ENCODE results near the gene TFCP2L1. TPM values are rescaled to one million over a fixed set of nuclear protein-coding genes. Genes with fewer than 3 reads are reported as not detected.

Gene TFCP2L1
- total and polyA plus RNA-seq, 4 donors = 0.06 to 1.5 (median 0.36) TPM

- 73% methylated on average over 6 of the region's 6 CpGs for WGBS
- no peaks in the 10 kb centered on the region for H3K27me3 ChIP-seq (ENCODE audit: control insufficient read depth in 4 of 4, insufficient read depth in 4 of 4, low read length in 3 of 4)
- no peaks in the 10 kb centered on the region for H3K36me3 ChIP-seq (ENCODE audit: control insufficient read depth in 4 of 4, insufficient read depth in 3 of 4, low read depth in 1 of 4, low read length in 3 of 4)
- no peak overlapping the region for H3K27ac ChIP-seq (ENCODE audit: low read depth in 1 of 2, low read length in 2 of 2)
- no peak for DNase-seq (ENCODE audit: low spot score)
- H3K4me3 ChIP-seq (ENCODE audit: low read depth in 1 of 3, low read length in 3 of 3) = no peak overlapping the region
- no peaks in the 10 kb centered on the region for H3K9me3 ChIP-seq (ENCODE audit: control insufficient read depth in 4 of 4, low read length in 3 of 4)
- no peaks in the 10 kb centered on the region for H3K4me1 ChIP-seq (ENCODE audit: control insufficient read depth in 4 of 4, insufficient read depth in 4 of 4, low read length in 3 of 4)
- TF ChIP-seq MAX (IDR thresholded peaks at IDR 0.05) = no peak
- no peak for TF ChIP-seq ATF3 (IDR thresholded peaks at IDR 0.05)
- TF ChIP-seq JUND (IDR thresholded peaks at IDR 0.05) = no peak
- TF ChIP-seq YY1 (IDR thresholded peaks at IDR 0.05) = no peak
- no peak for TF ChIP-seq SP1 (IDR thresholded peaks at IDR 0.05)
- TF ChIP-seq CTCF (IDR thresholded peaks at IDR 0.05; ENCODE audit: low read depth, low read length, missing input control) = no peak
- no peak for TF ChIP-seq ZBTB33 (IDR thresholded peaks at IDR 0.05)
- no peak for TF ChIP-seq HNF4G (IDR thresholded peaks at IDR 0.05)
- TF ChIP-seq GABPA (IDR thresholded peaks at IDR 0.05 in 1 of 2, conservative IDR thresholded peaks at IDR 0.05 in 1 of 2) = no peak
- TF ChIP-seq REST (IDR thresholded peaks at IDR 0.05) = no peak
- TF ChIP-seq FOXA2 (IDR thresholded peaks at IDR 0.05) = no peak
- TF ChIP-seq RAD21 (IDR thresholded peaks at IDR 0.05) = no peak
- TF ChIP-seq EGR1 (IDR thresholded peaks at IDR 0.05; ENCODE audit: low read depth in 2 of 2) = no peak
- TF ChIP-seq RXRA (IDR thresholded peaks at IDR 0.05) = no peak
- TF ChIP-seq FOXA1 (IDR thresholded peaks at IDR 0.05) = no peak
- no peak for TF ChIP-seq TAF1 (conservative IDR thresholded peaks at IDR 0.05)
- TF ChIP-seq HNF4A (conservative IDR thresholded peaks at IDR 0.05) = no peak
- no peak for TF ChIP-seq NR2F2 (IDR thresholded peaks at IDR 0.05)
- H3K9ac ChIP-seq (ENCODE audit: low read depth in 1 of 2, low read length in 2 of 2) = no peak overlapping the region
Observed at GRCh38 chr2:121240436-121240835, 44.6 kb downstream of the TFCP2L1 start.

All from liver (tissue), 9 donors.